Large intestine (tissue), 3 donors: ENCODE results near the gene FOSL2. TPM values are rescaled to one million over a fixed set of nuclear protein-coding genes. Genes with fewer than 3 reads are reported as not detected.
A peak's percentile ranks its signal among the peaks of the same experiment; 100 is the strongest.

ENCODE experiments used
- DNase-seq, 2 donors: peaks; one replicate each; pipeline versions ENCODE4 v3.0.0 to v3.0.0-alpha.2; 2013
- H3K27ac ChIP-seq: one replicate; pipeline ENCODE4 v1.5.1; 2013; ENCODE audit warnings: low read length
- H3K27me3 ChIP-seq: 2 replicates; pipeline ENCODE4 v1.6.1; 2013; ENCODE audit warnings: low read length; ENCODE audit not compliant: control insufficient read depth, insufficient read depth
- H3K36me3 ChIP-seq: 2 replicates; pipeline ENCODE4 v1.6.1; 2013; ENCODE audit warnings: low read length; ENCODE audit not compliant: control insufficient read depth, insufficient read depth
- H3K4me1 ChIP-seq: one replicate; pipeline ENCODE4 v1.6.1; 2013; ENCODE audit warnings: low read length; ENCODE audit not compliant: control insufficient read depth, insufficient read depth
- H3K4me3 ChIP-seq: one replicate; pipeline ENCODE4 v1.5.1; 2013; ENCODE audit warnings: low read length
- H3K9me3 ChIP-seq: one replicate; pipeline ENCODE4 v1.6.1; 2013; ENCODE audit warnings: mild to moderate bottlenecking, low read depth, low read length, moderate library complexity; ENCODE audit not compliant: control insufficient read depth
- WGBS: methylation state at CpG from one replicate; pipeline ENCODE4 v1.1.5; 2013; ENCODE audit warnings: low lambda C conversion rate; ENCODE audit not compliant: insufficient coverage; 5-methylcytosine and 5-hydroxymethylcytosine counted together
- polyA plus RNA-seq: library from polyadenylated mRNA; unstranded; fragments of 120-200 nt; gene quantifications from one replicate; pipeline ENCODE4 v1.2.1, GENCODE V29; 2013

FOSL2 gene
- polyA plus RNA-seq, 1 donor = 57.5 TPM

GRCh38 chr2:28395334-28396061, 2.8 kb downstream of the FOSL2 start:
- Histone ChIP-seq H3K27me3 (no peaks in the 10 kb centered on the region), H3K4me1 (peaks cover 39% of the 10 kb centered on the region), H3K9me3 (no peaks in the 10 kb centered on the region), H3K27ac (peak overlapping the region; percentile 96), H3K36me3 (peaks cover 16% of the 10 kb centered on the region), H3K4me3 (peak overlapping the region; percentile 88)
- peak; percentile 73 to 87 for DNase-seq
- no CpG with 5 or more reads among the region's 15 CpGs for WGBS

- peak overlapping the region; percentile 88 for H3K4me3 ChIP-seq
- 25% methylated on average over 2 of the region's 2 CpGs for WGBS
- H3K36me3 ChIP-seq = peaks cover 30% of the 10 kb centered on the region
- peaks cover 45% of the 10 kb centered on the region for H3K4me1 ChIP-seq
- peak overlapping the region; percentile 96 for H3K27ac ChIP-seq
- H3K27me3 ChIP-seq = no peaks in the 10 kb centered on the region
- DNase-seq = no peak
- H3K9me3 ChIP-seq = no peaks in the 10 kb centered on the region
Measured at GRCh38 chr2:28397043-28397381, 4.4 kb downstream of the FOSL2 start.

- Histone ChIP-seq H3K27ac (peak overlapping the region; percentile 22), H3K9me3 (no peaks in the 10 kb centered on the region), H3K4me3 (peak overlapping the region; percentile 17), H3K4me1 (peaks cover 46% of the 10 kb centered on the region), H3K36me3 (peaks cover 42% of the 10 kb centered on the region), H3K27me3 (no peaks in the 10 kb centered on the region)
- WGBS = no CpG with 5 or more reads among the region's 13 CpGs
- no peak for DNase-seq
Measured at GRCh38 chr2:28398101-28398834, 5.6 kb downstream of the FOSL2 start.

- no peak overlapping the region for H3K27ac ChIP-seq
- peaks cover 46% of the 10 kb centered on the region for H3K4me1 ChIP-seq
- no peak for DNase-seq
- peaks cover 52% of the 10 kb centered on the region for H3K36me3 ChIP-seq
- no peaks in the 10 kb centered on the region for H3K27me3 ChIP-seq
- WGBS = no CpG with 5 or more reads among the region's 11 CpGs
- H3K9me3 ChIP-seq = no peaks in the 10 kb centered on the region
- no peak overlapping the region for H3K4me3 ChIP-seq
Measured at GRCh38 chr2:28399289-28399688, 6.6 kb downstream of the FOSL2 start.

- DNase-seq = no peak
- Histone ChIP-seq H3K27me3 (no peaks in the 10 kb centered on the region), H3K4me1 (peaks cover 46% of the 10 kb centered on the region), H3K4me3 (no peak overlapping the region), H3K36me3 (peaks cover 59% of the 10 kb centered on the region), H3K9me3 (no peaks in the 10 kb centered on the region), H3K27ac (no peak overlapping the region)
- WGBS = no CpG with 5 or more reads among the region's 6 CpGs
Measured at GRCh38 chr2:28399956-28400355, 7.3 kb downstream of the FOSL2 start.

- no peaks in the 10 kb centered on the region for H3K9me3 ChIP-seq
- no peak overlapping the region for H3K4me3 ChIP-seq
- no peak for DNase-seq
- peaks cover 46% of the 10 kb centered on the region for H3K4me1 ChIP-seq
- H3K36me3 ChIP-seq = peaks cover 64% of the 10 kb centered on the region
- H3K27ac ChIP-seq = no peak overlapping the region
- WGBS = 33% methylated on average over 1 of the region's 8 CpGs
- H3K27me3 ChIP-seq = no peaks in the 10 kb centered on the region
Measured at GRCh38 chr2:28400419-28400818, 7.8 kb downstream of the FOSL2 start.

- H3K27me3 ChIP-seq = no peaks in the 10 kb centered on the region
- H3K9me3 ChIP-seq = no peaks in the 10 kb centered on the region
- peaks cover 69% of the 10 kb centered on the region for H3K36me3 ChIP-seq
- H3K4me1 ChIP-seq = peaks cover 46% of the 10 kb centered on the region
- no peak overlapping the region for H3K4me3 ChIP-seq
- no peak overlapping the region for H3K27ac ChIP-seq
- WGBS = 100% methylated on average over 1 of the region's 1 CpG
- DNase-seq = no peak
Measured at GRCh38 chr2:28400921-28401320, 8.3 kb downstream of the FOSL2 start.

- Histone ChIP-seq H3K27me3 (no peaks in the 10 kb centered on the region), H3K27ac (no peak overlapping the region), H3K9me3 (no peaks in the 10 kb centered on the region), H3K4me3 (no peak overlapping the region), H3K36me3 (peaks cover 74% of the 10 kb centered on the region), H3K4me1 (peaks cover 46% of the 10 kb centered on the region)
- 100% methylated on average over 1 of the region's 4 CpGs for WGBS
- no peak for DNase-seq
Measured at GRCh38 chr2:28401411-28401810, 8.8 kb downstream of the FOSL2 start.

- WGBS = no CpG with 5 or more reads among the region's 6 CpGs
- Histone ChIP-seq H3K4me3 (no peak overlapping the region), H3K9me3 (no peaks in the 10 kb centered on the region), H3K36me3 (peaks cover 80% of the 10 kb centered on the region), H3K27me3 (no peaks in the 10 kb centered on the region), H3K4me1 (peaks cover 49% of the 10 kb centered on the region), H3K27ac (no peak overlapping the region)
- no peak for DNase-seq
Measured at GRCh38 chr2:28401948-28402550, 9.4 kb downstream of the FOSL2 start.

- H3K4me3 ChIP-seq = no peak overlapping the region
- peaks cover 89% of the 10 kb centered on the region for H3K36me3 ChIP-seq
- no peak overlapping the region for H3K27ac ChIP-seq
- no peaks in the 10 kb centered on the region for H3K9me3 ChIP-seq
- DNase-seq = no peak
- peaks cover 39% of the 10 kb centered on the region for H3K4me1 ChIP-seq
- no peaks in the 10 kb centered on the region for H3K27me3 ChIP-seq
- WGBS = no CpG with 5 or more reads among the region's 7 CpGs
Measured at GRCh38 chr2:28403370-28403956, 10.8 kb downstream of the FOSL2 start.
